Measurements from ENCODE around the gene MAD2L1.
"Not testable (repeated sequence)": the region's sequence is repeated elsewhere in the genome, so short reads cannot be mapped to it uniquely, and the experiment has no call there.

The MAD2L1 gene

GRCh38 chr4:120066517-120067340, at the start of gene MAD2L1:
TSS of gene MAD2L1 (minus strand) at chr4:120066848. CDS start at chr4:120066734, 114 bp downstream.
- DNase-seq, result peak; percentile 98 to 99

GRCh38 chr4:120111745-120112144, 45.1 kb upstream of the MAD2L1 start:
- no peak for DNase-seq

- DNase-seq, result no peak
Observed at GRCh38 chr4:120109406-120109805, 42.8 kb upstream of the MAD2L1 start.

DNA sequence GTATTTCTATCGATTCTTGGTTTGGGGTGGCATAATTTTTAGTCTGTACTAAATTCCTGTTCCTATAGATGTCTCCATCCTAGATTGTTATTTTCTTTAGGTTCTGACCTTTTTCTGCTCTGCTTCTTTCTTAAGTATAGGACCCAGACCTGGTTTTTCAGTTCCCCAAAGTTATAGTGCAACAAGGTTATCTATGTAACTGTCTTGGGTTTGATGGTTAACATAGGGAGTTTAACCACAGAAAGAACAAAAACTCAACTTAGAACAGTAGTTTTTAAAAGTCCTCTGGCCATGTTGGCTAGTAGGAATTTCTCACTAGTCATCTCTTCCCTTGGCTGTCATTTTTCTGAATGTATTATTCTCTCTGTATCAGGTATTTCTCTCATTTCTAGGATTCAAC, 38.8 kb upstream of the MAD2L1 start:
- no peak for DNase-seq

- DNase-seq, result no peak
Observed at GRCh38 chr4:120096508-120097297, 30.1 kb upstream of the MAD2L1 start.

DNA sequence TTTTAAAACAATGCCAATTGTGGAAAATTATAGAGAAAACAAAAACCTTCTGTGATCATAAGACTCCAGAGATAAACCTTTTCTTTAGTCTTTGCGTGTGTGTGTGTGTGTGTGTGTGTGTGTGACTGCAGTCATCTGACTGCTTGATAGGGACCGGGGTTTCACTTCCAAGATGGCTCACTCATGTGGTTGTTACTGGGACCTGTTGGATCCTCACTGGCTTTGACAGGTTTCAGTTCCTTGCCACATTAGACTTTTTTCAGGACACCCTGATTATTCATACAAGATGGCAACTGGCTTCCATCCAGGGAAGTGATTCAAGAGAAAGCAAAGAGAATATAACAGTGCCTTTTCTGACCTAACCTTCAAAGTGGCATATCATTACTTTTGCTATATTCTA, 21.9 kb upstream of the MAD2L1 start:
- no peak for DNase-seq

- DNase-seq, result not testable (repeated sequence)
Observed at GRCh38 chr4:120088066-120088465, 21.4 kb upstream of the MAD2L1 start.

GRCh38 chr4:120085705-120086104, 19.1 kb upstream of the MAD2L1 start:
- no peak for DNase-seq

GRCh38 chr4:120084327-120084726, 17.7 kb upstream of the MAD2L1 start:
- no peak for DNase-seq

DNA sequence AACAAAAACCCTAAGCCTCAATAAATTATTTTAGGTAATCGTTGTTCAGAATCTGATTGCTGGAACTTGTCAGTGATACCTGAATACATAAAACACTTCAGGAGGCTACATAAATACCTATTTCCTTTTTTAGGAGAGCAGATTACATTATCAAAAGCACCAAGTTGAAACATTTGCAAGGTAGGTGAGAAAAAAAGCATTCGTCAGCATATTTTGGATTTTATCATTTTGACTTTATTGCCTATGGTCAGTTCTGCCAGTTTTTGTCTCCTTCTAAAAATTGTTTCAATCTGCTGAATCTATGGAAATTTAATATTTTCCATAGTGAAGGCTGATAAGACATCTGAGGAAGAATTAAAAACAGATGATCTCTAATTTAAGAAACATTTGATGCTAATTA, 16.5 kb upstream of the MAD2L1 start:
- no peak for DNase-seq

DNA sequence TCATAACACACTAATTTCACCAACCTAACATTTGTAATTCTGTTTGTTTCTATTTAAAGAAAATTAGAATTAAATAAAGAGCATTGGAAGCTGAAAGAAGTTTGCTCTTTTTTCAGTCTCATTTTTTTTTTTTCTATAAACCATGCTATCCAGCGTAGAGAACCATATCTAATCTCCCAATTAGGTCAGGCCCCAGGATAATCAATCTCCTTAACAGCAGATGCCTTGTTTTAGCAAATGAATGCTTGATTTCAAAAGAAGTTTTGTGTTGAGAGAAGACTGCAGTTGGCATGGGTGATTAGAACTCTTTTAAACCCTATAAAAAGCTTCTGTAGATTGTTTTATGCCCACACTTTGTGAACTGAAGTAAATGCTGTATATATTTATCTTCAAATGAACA, 15.6 kb upstream of the MAD2L1 start:
- DNase-seq, result no peak

GRCh38 chr4:120081726-120082125, 15.1 kb upstream of the MAD2L1 start:
- DNase-seq, result no peak

- no peak for DNase-seq
Observed at GRCh38 chr4:120080533-120080932, 13.9 kb upstream of the MAD2L1 start.

- DNase-seq, result no peak
Observed at GRCh38 chr4:120079839-120080520, 13.3 kb upstream of the MAD2L1 start.

DNA sequence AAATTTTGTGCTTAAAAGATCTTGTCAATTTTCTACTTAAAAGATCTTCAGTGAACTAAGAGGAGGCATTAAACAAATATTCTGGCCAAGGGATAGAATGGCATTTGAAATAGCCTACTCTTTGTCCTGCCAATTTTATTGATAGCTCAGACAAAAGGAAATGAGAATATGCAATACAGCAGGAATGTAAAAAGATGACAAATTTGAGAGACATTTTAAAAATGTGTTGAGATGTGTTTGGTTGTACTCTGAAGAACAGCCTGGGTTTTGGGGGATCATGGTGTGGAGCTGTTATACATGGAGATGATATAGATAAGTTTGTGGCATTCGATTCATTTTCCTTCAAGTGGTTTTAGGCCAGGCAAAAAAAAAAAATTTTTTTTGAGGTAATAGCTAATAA, 11.6 kb upstream of the MAD2L1 start:
- no peak for DNase-seq

DNA sequence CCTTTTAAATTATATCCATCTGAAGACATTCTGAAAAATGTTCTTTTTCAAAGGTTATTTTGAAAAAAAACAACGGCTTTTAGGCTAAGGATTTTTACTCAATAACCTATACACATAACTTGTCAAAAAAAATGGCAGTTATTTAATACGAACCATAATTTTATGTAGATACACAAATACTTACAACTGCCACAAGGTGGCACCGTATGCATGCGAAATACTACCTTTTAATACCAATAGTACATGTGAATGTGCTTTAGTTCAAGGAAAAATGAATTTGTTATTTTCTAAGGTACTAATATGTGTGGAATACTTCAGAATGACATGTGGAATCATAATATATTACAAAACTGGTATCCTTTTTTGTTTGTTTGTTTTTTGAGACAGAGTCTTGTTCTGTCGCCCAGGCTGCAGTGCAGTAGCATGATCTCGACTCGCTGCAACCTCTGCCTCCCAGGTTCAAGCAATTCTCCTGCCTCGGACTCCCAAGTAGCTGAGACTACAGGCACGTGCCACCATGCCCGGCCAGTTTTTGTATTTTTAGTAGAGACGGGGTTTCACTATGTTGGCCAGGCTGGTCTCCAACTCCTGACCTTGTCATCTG, 4.6 kb upstream of the MAD2L1 start:
- peak; percentile 8 to 25 for DNase-seq

GRCh38 chr4:120070196-120070595, 3.5 kb upstream of the MAD2L1 start:
- DNase-seq, result no peak

- no peak for DNase-seq
Observed at GRCh38 chr4:120065974-120066516, 603 bp downstream of the MAD2L1 start.

- no peak for DNase-seq
Observed at GRCh38 chr4:120064887-120065286, 1.8 kb downstream of the MAD2L1 start.

DNA sequence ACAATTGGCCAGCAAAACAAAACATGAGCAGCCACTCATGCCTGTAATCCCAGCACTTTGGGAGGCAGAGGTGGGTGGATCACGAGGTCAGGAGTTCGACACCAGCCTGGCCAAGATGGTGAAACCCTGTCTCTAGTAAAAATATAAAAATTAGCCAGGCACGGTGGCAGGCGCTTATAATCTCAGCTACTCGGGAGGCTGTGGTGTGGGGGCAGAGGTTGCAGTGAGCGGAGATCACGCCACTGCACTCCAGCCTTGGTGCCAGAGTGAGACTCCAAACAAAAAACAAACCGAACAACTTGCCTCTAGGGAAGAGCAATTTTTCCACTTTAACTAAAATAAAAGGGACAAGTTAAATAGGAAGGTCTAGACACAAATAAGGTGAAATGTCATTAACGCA, 2.9 kb downstream of the MAD2L1 start:
- DNase-seq, result not testable (repeated sequence)

GRCh38 chr4:120062663-120063195, 3.9 kb downstream of the MAD2L1 start:
- DNase-seq, result no peak

DNA sequence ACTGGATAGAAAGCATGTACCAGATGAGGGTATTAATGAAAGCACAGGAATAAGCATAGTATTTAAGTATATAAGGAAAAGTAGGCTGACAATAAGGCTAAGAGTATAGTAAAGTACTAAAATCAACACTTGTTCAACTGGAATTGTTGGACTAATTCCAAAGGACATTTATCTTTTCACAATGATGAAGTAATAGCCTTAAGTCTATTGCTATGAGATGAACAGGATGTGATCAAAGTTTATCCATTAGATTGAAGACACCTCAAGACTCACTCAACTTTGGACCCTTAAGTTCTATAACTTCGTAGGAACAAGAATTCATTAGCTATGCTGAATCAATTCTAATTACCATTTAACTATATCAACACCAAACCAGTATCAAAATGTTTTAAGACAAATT, 7.6 kb downstream of the MAD2L1 start:
- DNase-seq, result no peak

DNA sequence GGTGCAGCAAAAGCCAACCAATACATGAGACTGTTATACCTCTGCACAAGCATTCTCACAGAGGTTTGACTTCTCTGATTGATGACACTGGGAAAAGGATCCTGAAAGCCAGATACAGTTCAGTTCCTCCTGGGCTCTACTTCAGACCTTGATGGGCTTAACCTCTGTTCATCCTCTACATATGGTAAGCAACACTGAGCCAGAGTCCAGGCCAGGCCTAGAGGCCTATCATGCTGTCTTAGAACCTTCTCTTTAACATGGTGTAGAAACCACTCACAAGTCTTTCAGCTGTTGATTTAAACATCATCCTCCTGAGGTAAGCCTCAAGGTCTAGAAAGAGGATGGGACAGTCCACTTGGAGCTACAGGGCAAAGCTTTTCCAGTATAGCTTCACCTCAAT, 9.2 kb downstream of the MAD2L1 start:
- DNase-seq, result no peak

All from stimulated activated CD4-positive, alpha-beta T cell treated with anti-CD3 and anti-CD28 coated beads, Interleukin-4, amount 100 ng/mL, for 4 hours (primary cell).